DMS79 treated with DMSO at 0.1 percent for 48 hours (cell line): ENCODE results near the gene GAS2L1.

ENCODE experiments used
- DNase-seq: peaks from one replicate; lab custom pipeline; 2025; lab: John Stamatoyannopoulos, UW

GAS2L1 gene

GRCh38 chr22:29328055-29328454 is 21.6 kb downstream of the GAS2L1 start:
- no peak for DNase-seq

- no peak for DNase-seq
Observed at GRCh38 chr22:29328566-29329500, 22.4 kb downstream of the GAS2L1 start.

GRCh38 chr22:29329581-29329980 is 23.1 kb downstream of the GAS2L1 start:
- no peak for DNase-seq

- DNase-seq, result no peak
Observed at GRCh38 chr22:29330291-29330690, 23.8 kb downstream of the GAS2L1 start.

GRCh38 chr22:29330753-29331152 is 24.3 kb downstream of the GAS2L1 start:
- peak; percentile 59 for DNase-seq

GRCh38 chr22:29331213-29331612 is 24.8 kb downstream of the GAS2L1 start:
- DNase-seq, result no peak

- DNase-seq, result no peak
Observed at GRCh38 chr22:29331658-29332300, 25.3 kb downstream of the GAS2L1 start.

- no peak for DNase-seq
Observed at GRCh38 chr22:29332886-29333496, 26.5 kb downstream of the GAS2L1 start.

- no peak for DNase-seq
Observed at GRCh38 chr22:29334148-29334547, 27.7 kb downstream of the GAS2L1 start.

- no peak for DNase-seq
Observed at GRCh38 chr22:29334696-29335344, 28.4 kb downstream of the GAS2L1 start.

GRCh38 chr22:29335656-29336055 is 29.2 kb downstream of the GAS2L1 start:
- DNase-seq, result no peak

GRCh38 chr22:29336751-29337490 is 30.5 kb downstream of the GAS2L1 start:
- DNase-seq, result no peak

- DNase-seq, result no peak
Observed at GRCh38 chr22:29337631-29338284, 31.3 kb downstream of the GAS2L1 start.

- no peak for DNase-seq
Observed at GRCh38 chr22:29338398-29338797, 31.9 kb downstream of the GAS2L1 start.

- DNase-seq, result no peak
Observed at GRCh38 chr22:29339381-29340235, 33.2 kb downstream of the GAS2L1 start.

GRCh38 chr22:29340566-29340965 is 34.1 kb downstream of the GAS2L1 start:
- no peak for DNase-seq

- DNase-seq, result no peak
Observed at GRCh38 chr22:29341056-29341848, 34.8 kb downstream of the GAS2L1 start.

- no peak for DNase-seq
Observed at GRCh38 chr22:29341849-29342127, 35.3 kb downstream of the GAS2L1 start.

- no peak for DNase-seq
Observed at GRCh38 chr22:29342177-29342576, 35.7 kb downstream of the GAS2L1 start.
